Measurements from ENCODE around the gene REN.

- TF ChIP-seq POLR2AphosphoS5 (IDR thresholded peaks at IDR 0.05; ENCODE audit: low read depth, low read length) (no peak), TAF1 (IDR thresholded peaks at IDR 0.05; ENCODE audit: low read depth, low read length) (no peak), CTCF (IDR thresholded peaks at IDR 0.05; ENCODE audit: control extremely low read depth in 1 of 3, insufficient read depth in 1 of 3, low read depth in 1 of 3, low read length in 3 of 3) (no peak), POLR2A (IDR thresholded peaks at IDR 0.05; ENCODE audit: control extremely low read depth in 1 of 2, low read depth in 2 of 2, low read length in 2 of 2) (no peak), SIN3A (conservative IDR thresholded peaks at IDR 0.05 in 1 of 2, IDR thresholded peaks at IDR 0.05 in 1 of 2; ENCODE audit: low read depth in 1 of 2, low read length in 2 of 2) (no peak), YY1 (IDR thresholded peaks at IDR 0.05; ENCODE audit: low read depth, low read length) (no peak), KDM1A (IDR thresholded peaks at IDR 0.05; ENCODE audit: borderline replicate concordance, low read length) (no peak), RBBP5 (IDR thresholded peaks at IDR 0.05; ENCODE audit: borderline replicate concordance, low read depth, low read length) (no peak), CHD2 (IDR thresholded peaks at IDR 0.05; ENCODE audit: low read length) (no peak), TEAD4 (IDR thresholded peaks at IDR 0.05; ENCODE audit: low read depth, low read length) (no peak), BACH1 (IDR thresholded peaks at IDR 0.05; ENCODE audit: low read length) (no peak)
These were observed 61.0 kb downstream of the REN start for GRCh38 chr1:204105131-204105515.
